GM12865 (cell line): ENCODE results near the gene WBP2NL.

Experiments
- DNase-seq: peaks from one replicate; pipeline ENCODE4 v3.0.0; 2010; ENCODE audit warnings: low read depth
- H3K4me3 ChIP-seq: 2 replicates; pipeline ENCODE4 v1.5.1; 2011; ENCODE audit warnings: mild to moderate bottlenecking, low read depth, low read length, control low read depth
- CTCF ChIP-seq: IDR thresholded peaks from 2 replicates; pipeline ENCODE4 v1.5.1; 2011; ENCODE audit warnings: low read length, control low read depth, low read depth, inconsistent platforms; ENCODE audit not compliant: insufficient read depth; ENCODE audit errors: missing control alignments

WBP2NL gene

GRCh38 chr22:42074132-42074811, 75.7 kb downstream of the WBP2NL start, which contains the start of gene PHETA2:
Gene PHETA2, plus strand, starts transcription at chr22:42074248. Its CDS starts 3,046 bp downstream, at chr22:42077294.
- peak; percentile 39 for TF ChIP-seq CTCF
- H3K4me3 ChIP-seq = peak within 1 kb of the TSS; percentile 36
- peak; percentile 54 for DNase-seq

- peak overlapping the region; percentile 36 for H3K4me3 ChIP-seq
- no peak for TF ChIP-seq CTCF
Observed at GRCh38 chr22:42074846-42075676, 76.5 kb downstream of the WBP2NL start.

GRCh38 chr22:42076764-42077485, 78.3 kb downstream of the WBP2NL start:
- H3K4me3 ChIP-seq = no peak overlapping the region
- DNase-seq = no peak
- TF ChIP-seq CTCF = no peak

More at GRCh38 chr22:42074846-42075676, 76.5 kb downstream of the WBP2NL start:
- DNase-seq = no peak

- TF ChIP-seq CTCF = no peak
- DNase-seq = no peak
- H3K4me3 ChIP-seq = no peak overlapping the region
Observed at GRCh38 chr22:42077486-42078125, 79.0 kb downstream of the WBP2NL start.
